ENCODE data around the gene UBE3D. TPM values are rescaled to one million over a fixed set of nuclear protein-coding genes. Genes with fewer than 3 reads are reported as not detected.
"Not testable (repeated sequence)": the region's sequence is repeated elsewhere in the genome, so short reads cannot be mapped to it uniquely, and the experiment has no call there.

Gene UBE3D
- polyA plus RNA-seq, 12 donors = 5.7 to 25.3 (median 9.2) TPM; not detected in 1

- no peak for DNase-seq
These were observed 86.0 kb downstream of the UBE3D start for GRCh38 chr6:82979657-82980056.

GRCh38 chr6:82978362-82978945 is 87.2 kb downstream of the UBE3D start:
- DNase-seq = no peak

GRCh38 chr6:82976179-82976578 is 89.5 kb downstream of the UBE3D start:
- no peak for DNase-seq

GRCh38 chr6:82971877-82972460 is 93.7 kb downstream of the UBE3D start:
- DNase-seq = no peak

- DNase-seq = no peak
These were observed 94.8 kb downstream of the UBE3D start for GRCh38 chr6:82970839-82971238.

GRCh38 chr6:82968708-82969107 is 96.9 kb downstream of the UBE3D start:
- DNase-seq = no peak

- no peak for DNase-seq
These were observed 102.3 kb downstream of the UBE3D start for GRCh38 chr6:82963191-82963925.

GRCh38 chr6:82959385-82959941 is 106.2 kb downstream of the UBE3D start:
- DNase-seq = no peak

GRCh38 chr6:82958551-82958950 is 107.1 kb downstream of the UBE3D start:
- no peak for DNase-seq

GRCh38 chr6:82957868-82958245 is 107.8 kb downstream of the UBE3D start:
- no peak for DNase-seq

GRCh38 chr6:82957171-82957867 is 108.3 kb downstream of the UBE3D start:
- DNase-seq = no peak

GRCh38 chr6:82955841-82956240 is 109.8 kb downstream of the UBE3D start:
- no peak for DNase-seq

- no peak for DNase-seq
These were observed 110.6 kb downstream of the UBE3D start for GRCh38 chr6:82954937-82955577.

GRCh38 chr6:82954356-82954755 is 111.3 kb downstream of the UBE3D start:
- no peak for DNase-seq

GRCh38 chr6:82953871-82954270 is 111.8 kb downstream of the UBE3D start:
- no peak for DNase-seq

- no peak for DNase-seq
These were observed 113.7 kb downstream of the UBE3D start for GRCh38 chr6:82951935-82952334.

GRCh38 chr6:82951389-82951788 is 114.3 kb downstream of the UBE3D start:
- no peak for DNase-seq

- DNase-seq = not testable (repeated sequence)
These were observed 134.7 kb downstream of the UBE3D start for GRCh38 chr6:82930915-82931314.

GRCh38 chr6:82924799-82925535 is 140.7 kb downstream of the UBE3D start:
- DNase-seq = no peak

GRCh38 chr6:82921258-82921657 is 144.4 kb downstream of the UBE3D start:
- DNase-seq = no peak

All from muscle of arm (tissue), 12 donors.